IPS DF 6.9 (cell line): Measurements from ENCODE around the gene PCARE.
"Not testable (repeated sequence)": the region's sequence is repeated elsewhere in the genome, so short reads cannot be mapped to it uniquely, and the experiment has no call there.

Source experiments
- DNase-seq: peaks from one replicate; pipeline ENCODE4 v3.0.0-alpha.2; 2013; ENCODE audit warnings: low read depth, low spot score
- H3K27ac ChIP-seq: one replicate; pipeline ENCODE4 v1.5.1; 2013; ENCODE audit warnings: low read length, control low read depth
- H3K27me3 ChIP-seq: 2 replicates; pipeline ENCODE4 v1.6.1; 2013; ENCODE audit warnings: mild to moderate bottlenecking, low read length; ENCODE audit not compliant: control insufficient read depth, insufficient read depth
- H3K36me3 ChIP-seq: 2 replicates; pipeline ENCODE4 v1.6.1; 2013; ENCODE audit warnings: low read length; ENCODE audit not compliant: control insufficient read depth, insufficient read depth
- H3K4me1 ChIP-seq: 2 replicates; pipeline ENCODE4 v1.6.1; 2013; ENCODE audit warnings: low read length; ENCODE audit not compliant: control insufficient read depth, insufficient read depth
- H3K4me3 ChIP-seq: 2 replicates; pipeline ENCODE4 v1.5.1; 2013; ENCODE audit warnings: mild to moderate bottlenecking, low read length
- H3K9me3 ChIP-seq: 2 replicates; pipeline ENCODE4 v1.6.1; 2013; ENCODE audit warnings: low read length, inconsistent platforms; ENCODE audit not compliant: control insufficient read depth, insufficient read depth
- WGBS: extraction: QIAGEN DNeasy Blood & Tissue Kit; methylation state at CpG from one replicate; pipeline ENCODE4 v1.1.7; 2013; ENCODE audit warnings: mixed read lengths, missing lambda C conversion rate; ENCODE audit not compliant: insufficient read length, insufficient coverage; 5-methylcytosine and 5-hydroxymethylcytosine counted together

Gene PCARE

GRCh38 chr2:29097569-29097968, 23.2 kb upstream of the PCARE start:
- Histone ChIP-seq H3K36me3 (no peaks in the 10 kb centered on the region), H3K27ac (no peak overlapping the region), H3K4me3 (no peak overlapping the region), H3K9me3 (no peaks in the 10 kb centered on the region; the same call in 1 of the 2 replicates), H3K4me1 (no peaks in the 10 kb centered on the region), H3K27me3 (no peaks in the 10 kb centered on the region)
- no CpG with 5 or more reads among the region's 6 CpGs for WGBS
- no peak for DNase-seq

GRCh38 chr2:29096969-29097368, 22.6 kb upstream of the PCARE start:
- Histone ChIP-seq H3K27ac (no peak overlapping the region), H3K27me3 (no peaks in the 10 kb centered on the region), H3K36me3 (no peaks in the 10 kb centered on the region), H3K9me3 (no peaks in the 10 kb centered on the region; the same call in 1 of the 2 replicates), H3K4me1 (no peaks in the 10 kb centered on the region), H3K4me3 (no peak overlapping the region)
- no CpG with 5 or more reads among the region's 8 CpGs for WGBS
- no peak for DNase-seq

DNA sequence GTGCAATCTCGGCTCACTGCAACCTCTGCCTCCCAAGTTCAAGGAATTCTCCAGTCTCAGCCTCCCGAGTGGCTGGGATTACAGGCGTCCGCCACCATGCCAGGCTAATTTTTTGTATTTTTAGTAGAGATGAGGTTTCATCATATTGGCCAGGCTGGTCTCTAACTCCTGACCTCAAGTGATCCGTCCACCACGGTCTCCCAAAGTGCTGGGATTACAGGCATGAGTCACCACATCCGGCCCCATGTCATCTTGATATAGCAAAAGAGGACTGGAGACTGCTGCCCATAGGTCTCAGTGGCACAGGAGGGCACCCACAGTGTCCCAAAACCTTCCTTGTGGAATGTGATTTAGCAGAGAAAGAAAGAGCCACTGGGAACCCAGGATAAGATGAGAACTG, 16.0 kb upstream of the PCARE start:
- not testable (repeated sequence) for H3K27me3 ChIP-seq, DNase-seq, H3K36me3 ChIP-seq, H3K4me1 ChIP-seq, H3K9me3 ChIP-seq, H3K4me3 ChIP-seq, H3K27ac ChIP-seq
- WGBS: no CpG with 5 or more reads among the region's 7 CpGs

GRCh38 chr2:29084554-29084953, 10.2 kb upstream of the PCARE start:
- Histone ChIP-seq H3K9me3 (no peaks in the 10 kb centered on the region), H3K27ac (no peak overlapping the region), H3K4me3 (no peak overlapping the region), H3K4me1 (no peaks in the 10 kb centered on the region), H3K36me3 (no peaks in the 10 kb centered on the region), H3K27me3 (no peaks in the 10 kb centered on the region)
- no CpG with 5 or more reads among the region's 1 CpG for WGBS
- DNase-seq: no peak

- no peaks in the 10 kb centered on the region for H3K9me3 ChIP-seq
- H3K27ac ChIP-seq: no peak overlapping the region
- no peak for DNase-seq
- no CpG with 5 or more reads among the region's 5 CpGs for WGBS
- H3K4me1 ChIP-seq: no peaks in the 10 kb centered on the region
- no peak overlapping the region for H3K4me3 ChIP-seq
- H3K36me3 ChIP-seq: no peaks in the 10 kb centered on the region
- H3K27me3 ChIP-seq: no peaks in the 10 kb centered on the region
These were observed 8.6 kb upstream of the PCARE start for GRCh38 chr2:29082804-29083495.

DNA sequence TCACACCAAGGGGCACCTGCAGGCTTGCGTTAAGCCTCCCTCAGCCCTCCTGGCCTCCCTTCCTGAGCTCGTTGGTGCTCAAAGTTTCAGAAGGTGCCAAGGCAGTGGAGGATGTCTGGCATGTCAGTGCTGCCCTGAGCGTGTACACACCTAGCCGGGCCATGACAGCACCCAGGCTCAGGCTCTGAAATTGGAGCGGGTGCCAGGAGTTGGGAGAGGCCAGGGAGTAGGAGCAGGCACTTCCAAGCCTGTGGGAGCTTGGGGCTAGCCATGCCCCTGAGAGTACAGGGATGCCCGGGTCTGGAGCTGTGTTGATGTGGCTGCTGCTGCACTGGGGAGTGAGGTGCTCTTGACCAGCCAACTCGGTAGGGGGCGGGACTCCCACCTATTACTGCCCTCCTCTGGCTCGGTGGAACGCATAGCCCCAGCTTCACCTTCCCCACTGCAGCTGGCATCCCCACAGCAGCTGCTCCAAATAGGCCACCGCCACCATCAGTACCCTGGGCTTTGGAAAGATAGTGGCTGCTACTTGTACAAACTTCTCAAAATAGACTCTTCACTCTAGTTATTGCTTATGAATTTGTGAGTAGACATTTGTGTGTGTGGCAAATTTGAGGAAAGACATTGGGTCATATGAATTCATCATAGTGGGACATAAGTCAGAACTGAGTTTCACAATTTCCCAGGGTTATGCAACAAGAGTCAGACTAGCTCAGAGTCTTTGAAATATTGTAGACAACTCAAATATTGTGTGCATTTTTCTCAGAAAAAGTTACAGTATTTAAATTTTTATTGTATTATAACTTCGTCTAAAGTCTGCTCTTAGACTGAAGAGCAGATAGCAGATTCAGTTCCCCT, 6.8 kb upstream of the PCARE start:
- DNase-seq: no peak
- H3K4me3 ChIP-seq: no peak overlapping the region
- H3K4me1 ChIP-seq: no peaks in the 10 kb centered on the region
- no CpG with 5 or more reads among the region's 12 CpGs for WGBS
- no peaks in the 10 kb centered on the region for H3K27me3 ChIP-seq
- no peak overlapping the region for H3K27ac ChIP-seq
- no peaks in the 10 kb centered on the region for H3K9me3 ChIP-seq
- no peaks in the 10 kb centered on the region for H3K36me3 ChIP-seq

GRCh38 chr2:29079887-29080286, 5.6 kb upstream of the PCARE start:
- whole genome bisulfite sequencing: no CpG with 5 or more reads among the region's 7 CpGs
- no peak for DNase-seq
- Histone ChIP-seq H3K27ac (no peak overlapping the region), H3K9me3 (no peaks in the 10 kb centered on the region), H3K36me3 (no peaks in the 10 kb centered on the region), H3K4me1 (no peaks in the 10 kb centered on the region), H3K27me3 (no peaks in the 10 kb centered on the region), H3K4me3 (no peak overlapping the region)

- Histone ChIP-seq H3K4me3 (no peak overlapping the region), H3K27ac (no peak overlapping the region), H3K36me3 (no peaks in the 10 kb centered on the region), H3K4me1 (no peaks in the 10 kb centered on the region), H3K9me3 (no peaks in the 10 kb centered on the region), H3K27me3 (no peaks in the 10 kb centered on the region)
- no CpG with 5 or more reads among the region's 14 CpGs for WGBS
- no peak for DNase-seq
These were observed 1.8 kb upstream of the PCARE start for GRCh38 chr2:29075894-29076705.

- no CpG with 5 or more reads among the region's 4 CpGs for WGBS
These were observed 390 bp downstream of the PCARE start for GRCh38 chr2:29073933-29074332.

DNA sequence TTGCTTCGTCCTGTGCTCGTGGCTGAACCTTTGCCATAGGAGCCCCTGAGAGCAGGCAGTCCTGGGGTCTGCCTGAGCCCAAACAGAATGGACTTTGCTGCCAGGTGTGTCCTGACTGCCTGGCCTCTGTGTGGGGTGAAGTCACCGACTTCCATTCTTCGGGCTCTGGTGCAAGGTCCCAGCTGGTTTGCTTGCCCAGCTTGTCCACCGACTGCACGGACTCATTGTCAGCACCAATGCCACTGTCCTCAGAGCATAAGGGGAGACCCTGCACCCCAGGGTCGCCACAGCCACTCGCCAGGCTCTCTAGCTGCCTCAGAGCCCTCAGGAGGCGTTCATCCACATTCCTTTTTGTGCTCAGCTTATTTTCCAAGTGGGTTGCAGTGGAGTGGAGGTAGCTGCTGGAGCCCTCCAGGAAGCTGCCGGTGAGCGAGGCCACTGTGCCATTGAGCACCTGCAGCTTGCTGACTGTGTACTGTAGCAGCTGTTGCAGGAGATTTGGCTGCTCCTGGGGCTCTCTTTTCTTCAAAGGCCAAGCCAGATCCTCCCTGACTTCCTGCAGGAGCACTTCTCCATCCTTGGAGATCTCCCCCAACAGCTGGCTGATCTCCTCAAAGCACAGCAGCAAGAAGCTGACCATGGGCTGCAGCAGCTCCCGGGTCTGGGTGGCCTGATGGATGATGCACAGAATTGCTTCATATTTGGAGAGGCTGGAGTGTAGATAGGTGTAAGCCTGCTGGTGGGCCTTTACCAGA, 1.2 kb downstream of the PCARE start:
- WGBS: no CpG with 5 or more reads among the region's 12 CpGs
- Histone ChIP-seq H3K36me3 (no peaks in the 10 kb centered on the region), H3K4me3 (no peak overlapping the region), H3K4me1 (no peaks in the 10 kb centered on the region), H3K27ac (no peak overlapping the region), H3K9me3 (no peaks in the 10 kb centered on the region), H3K27me3 (no peaks in the 10 kb centered on the region)
- no peak for DNase-seq

More at GRCh38 chr2:29073933-29074332, 390 bp downstream of the PCARE start:
- no peak for DNase-seq
- no peak overlapping the region for H3K27ac ChIP-seq
- H3K36me3 ChIP-seq: no peaks in the 10 kb centered on the region
- H3K27me3 ChIP-seq: no peaks in the 10 kb centered on the region
- H3K4me3 ChIP-seq: no peak overlapping the region
- H3K4me1 ChIP-seq: no peaks in the 10 kb centered on the region
- H3K9me3 ChIP-seq: no peaks in the 10 kb centered on the region
